ENCODE data around the gene TDP2.
"Not testable (repeated sequence)": the region's sequence is repeated elsewhere in the genome, so short reads cannot be mapped to it uniquely, and the experiment has no call there.

Gene TDP2, protein sequence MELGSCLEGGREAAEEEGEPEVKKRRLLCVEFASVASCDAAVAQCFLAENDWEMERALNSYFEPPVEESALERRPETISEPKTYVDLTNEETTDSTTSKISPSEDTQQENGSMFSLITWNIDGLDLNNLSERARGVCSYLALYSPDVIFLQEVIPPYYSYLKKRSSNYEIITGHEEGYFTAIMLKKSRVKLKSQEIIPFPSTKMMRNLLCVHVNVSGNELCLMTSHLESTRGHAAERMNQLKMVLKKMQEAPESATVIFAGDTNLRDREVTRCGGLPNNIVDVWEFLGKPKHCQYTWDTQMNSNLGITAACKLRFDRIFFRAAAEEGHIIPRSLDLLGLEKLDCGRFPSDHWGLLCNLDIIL

DNA sequence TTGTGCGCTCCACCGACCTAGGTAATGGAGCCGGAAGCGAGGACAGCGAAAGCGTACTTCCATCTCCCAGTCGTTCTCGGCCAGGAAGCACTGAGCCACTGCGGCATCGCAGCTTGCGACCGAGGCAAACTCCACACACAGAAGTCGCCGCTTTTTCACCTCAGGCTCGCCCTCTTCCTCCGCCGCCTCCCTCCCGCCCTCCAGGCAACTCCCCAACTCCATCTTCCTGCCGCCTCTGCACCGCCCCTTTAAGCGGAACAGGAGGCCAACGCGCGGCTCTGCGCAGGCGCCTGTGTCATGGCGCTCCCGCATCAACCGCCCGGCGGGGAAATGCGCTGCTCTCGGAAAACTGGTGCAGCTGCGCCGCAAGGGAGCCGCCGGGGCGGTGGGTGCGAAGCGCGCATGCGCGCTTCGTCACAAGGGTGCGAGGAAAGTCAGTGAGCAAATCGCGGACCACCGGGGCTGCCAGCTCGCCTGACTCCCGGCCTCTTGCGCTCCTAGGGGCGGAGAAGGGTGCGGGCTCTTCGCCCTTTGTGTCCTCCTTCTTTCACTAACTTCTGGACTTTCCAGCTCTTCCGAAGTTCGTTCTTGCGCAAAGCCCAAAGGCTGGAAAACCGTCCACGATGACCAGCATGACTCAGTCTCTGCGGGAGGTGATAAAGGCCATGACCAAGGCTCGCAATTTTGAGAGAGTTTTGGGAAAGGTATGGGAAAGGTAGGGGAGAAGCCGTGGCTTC, at the start of gene TDP2, which contains the start of gene ACOT13:
TDP2 (minus strand) TSS at position 259 of the 737 bp plus-strand sequence; CDS start at position 222, 37 bp downstream.
ACOT13 (plus strand) TSS at position 437 of the 737 bp plus-strand sequence; CDS start at position 624, 187 bp downstream.
- Histone ChIP-seq H3K27me3 (ENCODE audit: control insufficient read depth, insufficient read depth, low read length) (no peaks in the 10 kb centered on the region), H3K4me1 (ENCODE audit: control insufficient read depth, insufficient read depth, low read length) (peaks cover 8% of the 10 kb centered on the region), H3K27ac (ENCODE audit: low read depth, low read length) (peak within 1 kb of the TSS; percentile 88), H3K4me3 (ENCODE audit: low read length) (peak within 1 kb of the TSS; percentile 100), H3K36me3 (ENCODE audit: control insufficient read depth, insufficient read depth, low read length) (peaks cover 3% of the 10 kb centered on the region), H3K9ac (ENCODE audit: low read length) (peak within 1 kb of the TSS; percentile 97)

DNA sequence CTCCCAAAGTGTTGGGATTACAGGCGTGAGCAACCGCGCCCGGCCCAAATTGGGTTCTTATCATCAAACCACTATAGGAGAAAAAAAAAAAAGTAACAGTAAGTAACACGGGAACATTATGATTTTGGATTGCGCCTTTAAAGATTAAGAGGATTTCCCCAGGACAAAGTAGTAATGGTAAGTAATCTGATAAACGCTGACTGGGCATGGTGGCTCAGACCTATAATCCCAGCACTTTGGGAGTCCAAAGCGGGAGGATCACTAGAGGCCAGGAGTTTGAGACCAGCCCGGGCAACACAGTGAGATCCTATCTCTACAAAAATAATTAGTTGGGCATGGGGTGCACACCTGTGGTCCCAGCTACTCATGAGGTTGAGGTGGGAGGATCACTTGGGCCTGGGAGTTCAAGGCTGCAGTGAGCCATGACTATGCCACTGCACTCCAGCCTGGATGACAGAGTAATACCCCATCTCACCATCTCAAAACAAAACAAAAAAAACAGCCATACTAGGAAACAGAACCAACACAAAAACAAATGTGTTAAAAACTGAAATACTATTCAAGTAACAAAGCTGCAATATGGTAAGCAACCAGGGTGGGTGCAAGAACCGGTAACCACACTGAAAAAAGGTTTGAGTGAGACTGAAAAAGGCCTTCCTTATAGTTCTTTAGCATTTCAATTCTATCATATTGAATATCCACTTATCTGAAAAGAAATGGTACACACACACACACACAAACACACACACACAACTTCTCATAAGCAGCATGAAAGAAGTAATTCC, 44.0 kb upstream of the TDP2 start:
- H3K9ac ChIP-seq (ENCODE audit: low read length), result no peak overlapping the region
- H3K4me3 ChIP-seq (ENCODE audit: low read length), result no peak overlapping the region
- no peaks in the 10 kb centered on the region for H3K4me1 ChIP-seq (ENCODE audit: control insufficient read depth, insufficient read depth, low read length)
- H3K27me3 ChIP-seq (ENCODE audit: control insufficient read depth, insufficient read depth, low read length), result no peaks in the 10 kb centered on the region
- peaks cover 30% of the 10 kb centered on the region for H3K36me3 ChIP-seq (ENCODE audit: control insufficient read depth, insufficient read depth, low read length)
- H3K27ac ChIP-seq (ENCODE audit: low read depth, low read length), result no peak overlapping the region

DNA sequence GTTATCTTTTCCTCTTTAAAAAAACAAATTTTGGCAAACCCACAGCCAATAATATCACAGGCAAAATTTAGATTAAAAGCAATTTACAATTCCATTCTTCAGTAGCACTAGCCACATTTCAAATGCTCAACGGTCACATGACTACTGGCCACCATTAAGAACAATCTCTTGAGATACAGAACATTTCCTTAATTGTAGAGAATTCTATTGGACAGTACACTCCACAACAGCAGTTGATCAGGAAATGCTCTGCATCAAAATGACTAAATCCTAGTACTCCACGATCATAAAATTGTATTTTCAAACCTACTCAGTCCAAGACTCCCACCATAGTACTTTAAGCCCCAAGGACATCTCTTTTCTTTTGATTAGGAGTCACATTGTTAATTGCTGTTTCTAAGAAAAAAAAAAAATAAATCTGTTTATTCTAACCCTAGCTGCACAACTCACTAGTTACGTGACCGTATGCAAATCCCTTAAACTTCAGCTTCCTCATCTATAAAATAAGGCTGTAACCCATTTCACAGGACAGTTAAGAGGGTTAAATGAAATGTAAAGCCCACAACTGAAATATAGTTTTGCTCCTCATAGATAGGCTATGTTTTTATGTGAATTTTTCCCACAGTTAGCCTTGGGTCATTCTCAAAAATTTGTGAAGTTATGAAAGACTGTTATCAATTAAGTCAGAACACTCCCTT, 42.5 kb upstream of the TDP2 start:
- Histone ChIP-seq H3K4me3 (ENCODE audit: low read length) (no peak overlapping the region), H3K9ac (ENCODE audit: low read length) (no peak overlapping the region), H3K27ac (ENCODE audit: low read depth, low read length) (no peak overlapping the region), H3K36me3 (ENCODE audit: control insufficient read depth, insufficient read depth, low read length) (peaks cover 35% of the 10 kb centered on the region), H3K27me3 (ENCODE audit: control insufficient read depth, insufficient read depth, low read length) (no peaks in the 10 kb centered on the region), H3K4me1 (ENCODE audit: control insufficient read depth, insufficient read depth, low read length) (no peaks in the 10 kb centered on the region)

DNA sequence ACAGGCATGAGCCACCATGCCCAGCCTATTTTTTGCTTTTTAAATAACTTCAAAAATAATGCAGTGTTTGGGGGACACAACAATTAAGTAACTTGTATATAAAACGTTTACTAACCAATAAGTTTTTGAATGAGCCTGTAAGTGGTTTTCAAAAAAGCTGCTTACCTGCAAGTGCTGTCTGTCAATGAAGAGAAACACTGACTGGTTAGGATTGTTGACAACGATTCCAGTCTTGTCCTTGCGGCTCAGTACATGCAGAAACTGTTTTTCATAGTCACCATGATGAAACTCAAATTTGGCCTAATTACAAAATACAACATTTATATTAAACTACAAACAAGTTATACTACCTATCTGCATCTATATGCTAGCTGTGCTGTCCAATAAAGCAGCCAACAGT, 41.9 kb upstream of the TDP2 start:
- Histone ChIP-seq H3K4me1 (ENCODE audit: control insufficient read depth, insufficient read depth, low read length) (no peaks in the 10 kb centered on the region), H3K27ac (ENCODE audit: low read depth, low read length) (no peak overlapping the region), H3K4me3 (ENCODE audit: low read length) (no peak overlapping the region), H3K27me3 (ENCODE audit: control insufficient read depth, insufficient read depth, low read length) (no peaks in the 10 kb centered on the region), H3K9ac (ENCODE audit: low read length) (no peak overlapping the region), H3K36me3 (ENCODE audit: control insufficient read depth, insufficient read depth, low read length) (peaks cover 34% of the 10 kb centered on the region)

DNA sequence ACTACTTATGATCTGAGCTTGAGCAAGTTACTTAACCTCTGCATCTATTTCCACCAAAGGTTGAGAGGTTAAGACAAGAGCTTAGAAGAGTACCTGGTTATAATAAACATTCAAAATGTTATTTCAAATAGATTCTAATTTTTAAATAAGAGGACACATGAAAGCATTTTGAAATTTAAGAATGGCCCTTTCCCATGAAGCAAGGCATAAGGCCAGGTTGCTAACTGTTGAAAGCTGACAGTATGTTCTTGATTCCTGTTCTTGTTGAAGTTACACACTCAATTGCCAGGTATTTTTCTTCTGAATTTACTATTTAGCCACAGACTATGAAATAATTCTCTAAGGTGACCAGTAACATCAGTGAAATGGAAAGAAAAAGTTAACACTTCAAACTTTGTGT, 37.8 kb upstream of the TDP2 start:
- Histone ChIP-seq H3K27ac (ENCODE audit: low read depth, low read length) (no peak overlapping the region), H3K4me3 (ENCODE audit: low read length) (no peak overlapping the region), H3K36me3 (ENCODE audit: control insufficient read depth, insufficient read depth, low read length) (peaks cover 30% of the 10 kb centered on the region), H3K4me1 (ENCODE audit: control insufficient read depth, insufficient read depth, low read length) (no peaks in the 10 kb centered on the region), H3K9ac (ENCODE audit: low read length) (no peak overlapping the region), H3K27me3 (ENCODE audit: control insufficient read depth, insufficient read depth, low read length) (no peaks in the 10 kb centered on the region)

DNA sequence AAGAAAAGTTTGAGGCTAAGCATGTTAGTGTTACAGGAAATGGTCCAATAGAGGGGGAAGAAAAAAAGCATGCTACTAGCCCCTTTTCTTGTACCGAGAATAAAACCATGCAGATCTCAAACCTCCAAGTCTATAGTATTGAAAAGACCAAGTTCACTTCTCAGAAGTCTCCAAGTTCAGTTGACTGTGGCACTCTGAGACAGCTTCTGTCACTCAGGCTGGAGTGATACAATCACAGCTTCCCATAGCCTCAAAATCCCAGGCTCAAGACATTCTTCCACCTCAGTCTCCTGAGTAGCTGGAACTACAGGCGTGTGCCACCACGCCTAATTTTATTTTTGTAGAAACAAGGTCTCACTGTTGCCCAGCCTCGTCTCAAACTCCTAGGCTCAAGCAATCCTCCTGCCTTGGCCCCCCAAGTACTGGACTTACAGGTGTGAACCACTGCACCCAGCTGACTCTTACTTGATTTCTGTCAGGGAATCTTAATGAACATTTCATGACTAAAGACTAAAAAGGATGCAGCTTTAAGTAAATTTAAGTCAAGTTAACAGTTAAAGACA, 36.1 kb upstream of the TDP2 start:
- H3K27me3 ChIP-seq (ENCODE audit: control insufficient read depth, insufficient read depth, low read length), result no peaks in the 10 kb centered on the region
- H3K36me3 ChIP-seq (ENCODE audit: control insufficient read depth, insufficient read depth, low read length), result peaks cover 21% of the 10 kb centered on the region
- no peak overlapping the region for H3K27ac ChIP-seq (ENCODE audit: low read depth, low read length)
- no peak overlapping the region for H3K9ac ChIP-seq (ENCODE audit: low read length)
- no peak overlapping the region for H3K4me3 ChIP-seq (ENCODE audit: low read length)
- no peaks in the 10 kb centered on the region for H3K4me1 ChIP-seq (ENCODE audit: control insufficient read depth, insufficient read depth, low read length)

DNA sequence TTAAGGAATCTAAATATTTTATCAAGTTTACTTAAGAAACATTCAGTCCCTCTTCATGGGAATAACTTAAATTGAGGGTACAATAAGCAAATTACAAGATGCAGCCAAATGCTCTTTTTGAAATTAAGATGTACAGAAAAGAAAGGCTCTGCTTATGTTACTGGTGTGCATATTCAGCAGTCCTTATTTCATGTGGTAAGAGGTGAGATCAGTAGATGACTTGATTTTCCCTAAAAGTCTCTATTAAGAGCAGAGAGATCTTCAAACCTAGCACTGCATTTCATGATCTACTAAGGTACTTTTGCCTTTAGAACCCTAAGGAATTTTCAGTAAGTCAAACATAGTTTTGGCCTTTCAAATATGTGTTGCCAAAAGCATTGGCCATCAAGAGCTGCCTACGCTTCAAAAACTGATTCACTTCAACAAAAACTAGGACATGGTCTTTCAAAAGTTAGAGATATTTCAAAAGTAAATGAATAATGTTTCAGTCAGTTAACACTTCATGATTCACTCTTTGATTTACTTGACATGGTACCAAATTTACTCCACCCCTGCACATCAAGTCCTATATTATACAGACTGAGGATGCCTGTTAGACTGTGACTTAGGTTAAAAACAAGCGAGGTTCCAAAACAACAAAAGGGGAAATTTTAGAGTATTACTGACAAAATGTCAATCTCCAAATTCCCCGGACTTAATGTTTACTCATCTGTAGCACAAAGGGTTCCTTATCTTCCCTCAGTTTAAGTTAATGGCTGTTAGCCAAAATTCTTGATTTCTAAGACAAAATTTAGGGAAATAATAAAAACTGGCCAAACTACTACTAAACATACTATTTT, 33.0 kb upstream of the TDP2 start:
- H3K27ac ChIP-seq (ENCODE audit: low read depth, low read length), result no peak overlapping the region
- peaks cover 5% of the 10 kb centered on the region for H3K36me3 ChIP-seq (ENCODE audit: control insufficient read depth, insufficient read depth, low read length)
- H3K4me3 ChIP-seq (ENCODE audit: low read length), result no peak overlapping the region
- no peaks in the 10 kb centered on the region for H3K27me3 ChIP-seq (ENCODE audit: control insufficient read depth, insufficient read depth, low read length)
- H3K4me1 ChIP-seq (ENCODE audit: control insufficient read depth, insufficient read depth, low read length), result no peaks in the 10 kb centered on the region
- H3K9ac ChIP-seq (ENCODE audit: low read length), result no peak overlapping the region

DNA sequence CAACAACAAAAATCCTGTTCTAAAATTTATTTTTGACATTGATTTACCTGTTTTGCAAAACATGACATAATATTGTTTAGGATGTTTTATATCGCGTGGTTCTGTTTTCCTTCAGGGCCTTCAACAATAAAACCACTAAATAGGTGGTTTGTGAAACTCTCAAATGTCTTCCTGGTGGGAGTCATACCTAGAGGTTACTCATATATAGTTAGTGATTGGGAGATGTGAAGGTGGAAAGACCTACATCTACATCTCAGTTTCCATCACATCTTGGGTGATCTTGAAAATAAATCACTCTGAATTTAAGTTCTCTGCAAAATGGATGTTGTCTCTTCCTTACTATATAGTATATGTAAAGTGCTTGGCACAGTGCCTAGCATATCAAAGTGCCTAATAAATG, 29.4 kb upstream of the TDP2 start:
- Histone ChIP-seq H3K36me3 (ENCODE audit: control insufficient read depth, insufficient read depth, low read length) (no peaks in the 10 kb centered on the region), H3K9ac (ENCODE audit: low read length) (no peak overlapping the region), H3K27ac (ENCODE audit: low read depth, low read length) (no peak overlapping the region), H3K4me3 (ENCODE audit: low read length) (no peak overlapping the region), H3K27me3 (ENCODE audit: control insufficient read depth, insufficient read depth, low read length) (no peaks in the 10 kb centered on the region), H3K4me1 (ENCODE audit: control insufficient read depth, insufficient read depth, low read length) (no peaks in the 10 kb centered on the region)

DNA sequence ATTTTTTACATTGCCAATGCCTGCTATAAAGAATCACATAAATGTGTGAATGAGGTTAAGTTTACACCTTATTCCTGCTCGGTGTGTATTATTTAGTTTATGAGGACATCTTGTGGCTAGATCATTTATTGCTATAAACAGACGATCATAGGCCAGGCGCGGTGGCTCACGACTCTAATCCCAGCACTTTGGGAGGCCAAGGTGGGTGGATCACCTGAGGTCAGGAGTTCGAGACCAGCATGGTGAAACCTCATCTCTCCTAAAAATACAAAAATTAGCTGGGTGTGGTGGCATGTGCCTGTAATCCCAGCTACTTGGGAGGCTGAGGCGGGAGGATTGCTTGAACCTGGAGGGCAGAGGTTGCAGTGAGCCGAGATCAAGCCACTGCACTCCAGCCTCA, 28.9 kb upstream of the TDP2 start:
- H3K27ac ChIP-seq (ENCODE audit: low read depth, low read length); H3K4me1 ChIP-seq (ENCODE audit: control insufficient read depth, insufficient read depth, low read length); H3K9ac ChIP-seq (ENCODE audit: low read length); H3K4me3 ChIP-seq (ENCODE audit: low read length); H3K27me3 ChIP-seq (ENCODE audit: control insufficient read depth, insufficient read depth, low read length); H3K36me3 ChIP-seq (ENCODE audit: control insufficient read depth, insufficient read depth, low read length): not testable (repeated sequence)

DNA sequence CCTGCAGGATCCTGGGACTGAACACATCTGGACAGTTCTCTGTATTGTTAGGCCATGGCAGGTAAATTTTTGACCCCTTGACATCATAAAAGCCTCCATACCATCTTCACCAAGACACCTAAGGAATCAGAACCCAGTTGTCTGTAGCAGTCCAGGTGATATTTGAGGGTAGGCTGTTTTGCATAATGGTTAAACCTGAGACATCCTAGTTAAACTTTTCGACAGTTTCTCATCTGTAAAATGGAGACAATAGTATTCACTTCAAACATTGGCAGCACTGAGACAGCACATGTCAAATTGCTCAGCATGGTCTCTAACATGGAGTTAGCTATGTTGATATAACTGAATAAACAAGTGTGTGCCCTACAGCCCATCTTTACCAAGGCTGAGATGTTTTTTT, 27.5 kb upstream of the TDP2 start:
- H3K27ac ChIP-seq (ENCODE audit: low read depth, low read length), result no peak overlapping the region
- H3K9ac ChIP-seq (ENCODE audit: low read length), result no peak overlapping the region
- H3K36me3 ChIP-seq (ENCODE audit: control insufficient read depth, insufficient read depth, low read length), result no peaks in the 10 kb centered on the region
- no peak overlapping the region for H3K4me3 ChIP-seq (ENCODE audit: low read length)
- no peaks in the 10 kb centered on the region for H3K4me1 ChIP-seq (ENCODE audit: control insufficient read depth, insufficient read depth, low read length)
- H3K27me3 ChIP-seq (ENCODE audit: control insufficient read depth, insufficient read depth, low read length), result no peaks in the 10 kb centered on the region

DNA sequence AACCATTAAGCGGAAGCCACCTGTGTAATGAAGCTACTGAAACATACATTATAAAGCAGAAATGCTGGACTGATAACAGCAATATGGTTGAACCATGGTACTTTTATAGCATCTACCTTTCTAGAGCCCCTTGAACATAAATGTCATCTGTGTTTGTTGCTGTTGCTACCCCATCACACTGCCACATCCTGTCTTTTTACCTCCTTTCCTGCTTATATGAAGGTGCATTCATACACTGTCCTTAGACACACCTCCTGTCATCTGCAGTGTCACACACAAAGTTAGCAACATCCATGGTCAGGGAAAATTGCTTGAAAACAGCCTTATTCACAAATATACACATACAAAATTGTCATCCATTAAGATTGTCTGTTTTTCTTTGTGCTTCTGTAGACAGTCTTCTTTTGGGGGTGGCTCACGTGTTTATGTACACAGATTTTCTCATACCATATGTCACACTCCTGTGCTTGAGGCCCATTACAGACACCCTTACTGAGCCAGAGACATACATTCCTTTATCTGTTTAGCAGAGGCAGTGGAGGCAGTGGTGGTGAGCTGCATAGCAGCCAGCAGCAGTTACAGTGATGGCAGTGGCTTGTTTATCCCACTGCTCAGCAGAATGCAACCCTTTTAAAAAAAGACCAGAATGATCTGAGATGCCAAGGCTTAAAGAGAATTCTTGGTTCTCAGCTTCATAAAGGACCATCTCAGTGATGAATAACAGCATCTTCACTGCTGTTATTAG, 26.3 kb upstream of the TDP2 start:
- no peaks in the 10 kb centered on the region for H3K4me1 ChIP-seq (ENCODE audit: control insufficient read depth, insufficient read depth, low read length)
- H3K36me3 ChIP-seq (ENCODE audit: control insufficient read depth, insufficient read depth, low read length), result no peaks in the 10 kb centered on the region
- no peak overlapping the region for H3K4me3 ChIP-seq (ENCODE audit: low read length)
- no peaks in the 10 kb centered on the region for H3K27me3 ChIP-seq (ENCODE audit: control insufficient read depth, insufficient read depth, low read length)
- no peak overlapping the region for H3K27ac ChIP-seq (ENCODE audit: low read depth, low read length)
- H3K9ac ChIP-seq (ENCODE audit: low read length), result no peak overlapping the region
